ENCODE data around the gene TIMELESS.
"Not testable (repeated sequence)": the region's sequence is repeated elsewhere in the genome, so short reads cannot be mapped to it uniquely, and the experiment has no call there.

Gene TIMELESS, protein sequence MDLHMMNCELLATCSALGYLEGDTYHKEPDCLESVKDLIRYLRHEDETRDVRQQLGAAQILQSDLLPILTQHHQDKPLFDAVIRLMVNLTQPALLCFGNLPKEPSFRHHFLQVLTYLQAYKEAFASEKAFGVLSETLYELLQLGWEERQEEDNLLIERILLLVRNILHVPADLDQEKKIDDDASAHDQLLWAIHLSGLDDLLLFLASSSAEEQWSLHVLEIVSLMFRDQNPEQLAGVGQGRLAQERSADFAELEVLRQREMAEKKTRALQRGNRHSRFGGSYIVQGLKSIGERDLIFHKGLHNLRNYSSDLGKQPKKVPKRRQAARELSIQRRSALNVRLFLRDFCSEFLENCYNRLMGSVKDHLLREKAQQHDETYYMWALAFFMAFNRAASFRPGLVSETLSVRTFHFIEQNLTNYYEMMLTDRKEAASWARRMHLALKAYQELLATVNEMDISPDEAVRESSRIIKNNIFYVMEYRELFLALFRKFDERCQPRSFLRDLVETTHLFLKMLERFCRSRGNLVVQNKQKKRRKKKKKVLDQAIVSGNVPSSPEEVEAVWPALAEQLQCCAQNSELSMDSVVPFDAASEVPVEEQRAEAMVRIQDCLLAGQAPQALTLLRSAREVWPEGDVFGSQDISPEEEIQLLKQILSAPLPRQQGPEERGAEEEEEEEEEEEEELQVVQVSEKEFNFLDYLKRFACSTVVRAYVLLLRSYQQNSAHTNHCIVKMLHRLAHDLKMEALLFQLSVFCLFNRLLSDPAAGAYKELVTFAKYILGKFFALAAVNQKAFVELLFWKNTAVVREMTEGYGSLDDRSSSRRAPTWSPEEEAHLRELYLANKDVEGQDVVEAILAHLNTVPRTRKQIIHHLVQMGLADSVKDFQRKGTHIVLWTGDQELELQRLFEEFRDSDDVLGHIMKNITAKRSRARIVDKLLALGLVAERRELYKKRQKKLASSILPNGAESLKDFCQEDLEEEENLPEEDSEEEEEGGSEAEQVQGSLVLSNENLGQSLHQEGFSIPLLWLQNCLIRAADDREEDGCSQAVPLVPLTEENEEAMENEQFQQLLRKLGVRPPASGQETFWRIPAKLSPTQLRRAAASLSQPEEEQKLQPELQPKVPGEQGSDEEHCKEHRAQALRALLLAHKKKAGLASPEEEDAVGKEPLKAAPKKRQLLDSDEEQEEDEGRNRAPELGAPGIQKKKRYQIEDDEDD

DNA sequence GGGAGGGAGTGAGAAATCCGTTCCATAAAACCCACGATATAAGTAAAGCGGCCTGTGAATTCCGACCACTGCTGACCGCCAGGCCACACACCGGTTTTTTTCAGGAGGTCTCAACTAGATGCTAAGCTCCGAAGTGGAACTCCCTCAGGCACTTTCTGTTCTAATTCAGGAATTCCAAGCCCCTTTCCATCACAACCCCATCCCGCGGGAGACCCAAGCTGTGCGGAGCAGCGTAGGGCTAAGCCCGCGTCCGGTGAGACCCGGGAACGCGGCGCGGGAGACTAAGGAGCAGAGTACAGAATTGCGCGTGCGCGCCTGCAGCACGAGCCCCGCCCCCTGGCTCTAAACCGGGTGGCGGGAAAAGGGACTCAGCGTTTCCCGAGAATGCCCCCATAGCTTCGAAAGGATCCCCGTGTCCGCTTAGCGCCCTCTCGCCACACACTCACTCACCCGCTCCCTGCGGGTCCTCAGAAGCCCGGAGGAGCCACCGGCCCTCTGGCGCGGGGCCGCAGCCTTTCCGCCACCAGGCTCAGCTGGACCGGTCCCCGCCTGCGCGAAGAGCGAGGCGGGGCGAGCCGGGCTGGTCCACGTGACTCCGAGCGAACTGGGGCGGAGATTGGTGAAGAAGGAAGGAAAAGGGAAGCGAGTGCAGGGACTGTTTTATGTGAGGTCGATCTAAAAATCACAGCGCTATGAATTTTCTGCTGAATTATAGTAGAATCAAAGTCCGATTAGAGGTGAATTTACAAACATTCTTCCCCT is at the start of gene TIMELESS:
Gene TIMELESS, minus strand, starts transcription at position 567 of the 762 bp plus-strand sequence. CDS start 15,256 bp downstream, outside the sequence.
- peak; percentile 84 to 90 for DNase-seq

DNA sequence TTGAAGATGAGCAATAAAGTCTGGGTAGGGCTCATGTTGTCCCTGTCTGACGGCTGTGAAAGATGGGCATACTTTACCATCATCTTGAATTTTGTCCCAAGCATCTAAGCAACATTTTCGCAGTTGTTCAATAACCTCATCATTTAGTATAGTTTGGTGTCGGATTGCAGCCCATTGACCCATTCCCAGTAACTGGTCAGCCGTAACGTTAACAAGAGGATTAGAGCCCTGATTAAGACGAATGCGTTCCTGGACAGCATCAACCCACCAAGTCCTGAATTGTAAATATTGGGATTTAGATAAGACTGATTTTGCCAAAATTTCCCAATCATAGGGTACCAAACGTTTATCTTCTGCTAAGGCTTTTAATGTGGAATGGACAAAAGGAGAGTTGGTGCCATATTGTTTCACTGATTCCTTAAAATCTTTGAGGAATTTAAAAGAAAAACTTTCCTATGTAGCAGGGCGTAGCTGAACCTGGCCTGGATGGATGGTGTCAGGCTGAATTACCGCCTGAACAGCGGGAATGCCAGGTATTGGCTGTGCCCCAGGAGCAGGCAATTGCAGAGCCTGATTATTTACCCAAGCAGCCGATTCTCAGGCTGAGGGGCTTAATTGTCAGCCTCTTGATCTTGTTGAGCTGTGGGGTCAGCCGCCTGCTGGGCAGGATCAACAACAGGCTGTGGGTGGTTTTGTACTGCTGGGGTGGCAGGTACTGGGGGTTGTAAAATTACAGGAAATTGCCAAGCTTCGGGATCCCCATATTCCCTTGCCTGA is 49.1 kb upstream of the TIMELESS start:
- not testable (repeated sequence) for DNase-seq

DNA sequence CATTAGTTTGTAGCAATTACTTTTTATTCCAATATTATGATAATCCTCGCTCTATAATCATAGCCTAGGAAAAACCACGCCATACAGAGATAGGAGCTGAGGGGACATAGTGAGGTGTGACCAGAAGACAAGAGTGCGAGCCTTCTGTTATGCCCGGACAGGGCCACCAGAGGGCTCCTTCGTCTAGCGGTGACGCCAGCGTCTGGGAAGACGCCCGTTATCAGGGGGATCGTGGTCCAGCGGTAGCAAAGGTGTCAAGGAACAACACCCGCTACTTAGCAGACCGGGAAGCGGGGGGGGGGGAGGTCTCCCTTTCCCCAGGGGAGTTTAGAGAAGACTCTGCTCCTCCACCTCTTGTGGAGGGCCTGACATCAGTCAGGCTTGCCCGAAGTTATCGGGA is 47.5 kb upstream of the TIMELESS start:
- peak; percentile 59 to 68 for DNase-seq

DNA sequence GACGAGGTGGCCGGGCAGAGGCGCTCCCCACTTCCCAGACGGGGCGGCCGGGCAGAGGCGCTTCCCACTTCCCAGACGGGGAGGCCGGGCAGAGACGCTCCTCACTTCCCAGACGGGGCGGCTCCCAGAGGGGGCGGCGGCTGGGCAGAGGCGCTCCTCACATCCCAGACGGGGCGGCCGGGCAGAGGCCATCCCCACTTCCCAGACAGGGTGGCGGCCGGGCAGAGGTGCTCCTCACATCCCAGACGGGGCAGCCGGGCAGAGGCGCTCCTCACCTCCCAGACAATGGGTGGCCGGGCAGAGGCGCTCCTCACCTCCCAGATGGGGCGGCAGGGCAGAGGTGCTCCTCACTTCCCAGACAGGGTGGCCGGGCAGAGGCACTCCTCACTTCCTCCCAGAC is 45.3 kb upstream of the TIMELESS start:
- not testable (repeated sequence) for DNase-seq

DNA sequence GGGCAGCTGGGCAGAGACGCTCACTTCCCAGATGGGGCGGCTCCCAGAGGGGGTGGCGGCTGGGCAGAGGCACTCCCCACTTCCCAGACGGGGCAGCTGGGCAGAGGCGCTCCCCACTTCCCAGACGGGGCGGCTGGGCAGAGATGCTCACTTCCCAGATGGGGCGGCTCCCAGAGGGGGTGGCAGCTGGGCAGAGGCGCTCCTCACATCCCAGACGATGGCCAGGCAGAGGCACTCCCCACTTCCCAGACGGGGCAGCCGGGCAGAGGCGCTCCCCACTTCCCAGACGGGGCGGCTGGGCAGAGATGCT is 44.8 kb upstream of the TIMELESS start:
- not testable (repeated sequence) for DNase-seq

DNA sequence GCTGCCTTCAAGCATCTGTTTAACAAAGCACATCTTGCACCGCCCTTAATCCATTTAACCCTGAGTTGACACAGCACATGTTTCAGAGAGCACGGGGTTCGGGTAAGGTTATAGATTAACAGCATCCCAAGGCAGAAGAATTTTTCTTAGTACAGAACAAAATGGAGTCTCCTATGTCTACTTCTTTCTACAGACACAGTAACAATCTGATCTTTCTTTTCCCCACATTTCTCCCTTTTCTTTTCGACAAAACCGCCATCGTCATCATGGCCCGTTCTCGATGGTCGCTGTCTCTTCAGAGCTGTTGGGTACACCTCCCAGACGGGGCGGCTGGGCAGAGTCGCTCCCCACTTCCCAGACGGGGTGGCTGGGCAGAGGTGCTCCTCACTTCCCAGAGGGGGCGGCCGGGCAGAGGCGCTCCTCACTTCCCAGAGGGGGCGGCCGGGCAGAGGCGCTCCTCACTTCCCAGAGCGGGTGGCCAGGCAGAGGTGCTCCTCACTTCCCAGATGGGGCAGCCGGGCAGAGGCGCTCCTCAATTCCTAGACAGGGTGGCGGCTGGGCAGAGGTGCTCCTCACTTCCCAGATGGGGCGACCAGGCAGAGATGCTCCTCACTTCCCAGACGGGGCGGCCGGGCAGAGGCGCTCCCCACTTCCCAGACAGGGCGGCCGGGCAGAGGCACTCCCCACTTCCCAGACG is 44.3 kb upstream of the TIMELESS start:
- not testable (repeated sequence) for DNase-seq

DNA sequence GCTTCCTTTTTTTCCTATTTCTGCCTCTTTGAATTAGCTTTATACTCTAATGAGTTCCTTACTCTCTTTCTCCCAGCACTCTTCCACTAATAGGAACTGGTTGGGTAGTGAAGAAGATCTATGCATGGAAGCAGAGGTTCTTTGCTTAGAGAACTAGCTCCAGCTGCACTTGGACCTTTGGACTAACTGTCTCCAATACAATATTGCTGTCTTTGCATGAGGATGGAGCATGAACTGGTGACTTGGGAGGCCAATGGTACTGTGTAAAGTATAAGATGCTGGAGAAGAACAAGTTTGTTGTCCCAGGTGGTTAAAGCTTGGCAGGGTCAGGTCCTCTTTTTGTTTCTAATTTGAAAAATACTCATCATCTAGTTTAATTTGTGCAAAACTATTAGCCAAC is 41.1 kb upstream of the TIMELESS start:
- no peak for DNase-seq

DNA sequence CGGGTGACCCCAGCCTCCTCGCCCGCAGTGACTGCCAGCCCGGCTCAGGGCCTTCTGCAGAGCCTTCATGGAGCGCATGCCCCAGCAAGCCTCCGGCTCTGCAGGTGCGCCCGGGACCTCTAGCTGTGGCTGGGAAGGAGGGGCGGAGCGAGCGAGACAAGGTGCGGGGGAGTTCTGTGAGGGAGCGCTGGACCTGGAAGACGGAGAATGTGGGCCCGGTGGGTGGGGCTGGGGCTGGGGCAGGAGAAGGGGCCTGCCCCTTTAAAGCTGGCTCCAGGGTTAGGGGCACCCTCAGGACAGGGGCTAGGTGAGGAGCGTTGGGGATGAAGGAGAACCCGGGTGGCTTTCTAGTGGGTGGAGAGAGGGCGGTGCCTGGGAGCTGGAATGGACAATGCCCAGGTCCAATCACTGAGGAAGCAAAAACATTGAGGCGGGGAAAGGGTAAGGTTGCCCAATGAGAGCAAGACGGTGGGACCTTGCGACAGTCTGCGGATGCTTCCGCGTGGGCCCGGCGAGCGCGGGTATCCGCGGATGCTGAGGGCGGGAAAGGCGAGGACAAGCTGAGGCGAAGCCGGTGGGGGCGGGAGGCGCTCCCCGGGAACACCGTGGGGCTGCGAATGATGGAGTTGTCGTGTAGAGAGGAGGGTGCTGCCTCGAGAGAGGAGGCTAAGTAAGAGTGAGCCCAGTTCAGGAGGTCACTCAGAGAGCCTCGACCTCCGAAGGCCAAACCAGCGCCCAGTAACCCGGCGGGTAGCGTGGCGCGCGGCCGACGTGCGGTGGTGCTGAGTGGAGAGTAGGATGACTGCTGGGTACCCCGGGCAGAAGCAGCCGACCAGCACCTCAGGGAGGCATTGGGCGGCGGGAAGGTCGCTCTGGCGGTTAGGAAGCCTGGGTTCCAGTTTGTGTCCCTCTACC is 39.1 kb upstream of the TIMELESS start, which contains the start of gene GLS2:
Gene GLS2, minus strand, starts transcription at position 121 of the 915 bp plus-strand sequence. Its CDS starts 43 bp downstream, at position 78.
- DNase-seq = peak; percentile 74 to 78

DNA sequence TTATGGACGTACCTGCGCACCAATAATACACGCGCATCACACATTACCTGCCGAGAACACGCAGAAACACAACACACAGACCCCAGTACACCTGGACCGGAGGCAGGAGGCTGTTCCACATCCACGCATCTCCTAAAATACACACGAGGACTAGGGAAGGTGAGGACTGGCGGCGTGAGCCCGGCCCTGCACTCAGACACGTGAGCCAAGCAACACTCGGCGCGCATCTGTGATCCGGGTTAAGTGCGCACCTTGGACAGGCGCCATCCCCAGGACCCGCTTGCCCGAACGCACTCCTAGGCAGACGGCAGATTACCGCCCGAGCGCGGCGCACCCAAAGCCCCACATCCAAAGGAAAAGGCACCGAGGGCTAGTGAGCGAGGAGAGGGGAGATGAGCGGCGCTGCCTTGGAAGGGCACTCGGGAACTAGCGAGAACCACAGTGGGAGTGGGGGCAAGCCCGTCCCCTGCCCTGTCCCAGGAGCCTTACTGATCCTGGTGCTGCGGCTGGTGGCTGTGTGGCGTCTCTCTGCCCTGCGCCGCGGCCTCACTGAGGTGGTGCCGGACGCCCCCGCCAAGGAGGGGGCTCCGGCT is 38.3 kb upstream of the TIMELESS start:
- DNase-seq = peak; percentile 29 to 46

DNA sequence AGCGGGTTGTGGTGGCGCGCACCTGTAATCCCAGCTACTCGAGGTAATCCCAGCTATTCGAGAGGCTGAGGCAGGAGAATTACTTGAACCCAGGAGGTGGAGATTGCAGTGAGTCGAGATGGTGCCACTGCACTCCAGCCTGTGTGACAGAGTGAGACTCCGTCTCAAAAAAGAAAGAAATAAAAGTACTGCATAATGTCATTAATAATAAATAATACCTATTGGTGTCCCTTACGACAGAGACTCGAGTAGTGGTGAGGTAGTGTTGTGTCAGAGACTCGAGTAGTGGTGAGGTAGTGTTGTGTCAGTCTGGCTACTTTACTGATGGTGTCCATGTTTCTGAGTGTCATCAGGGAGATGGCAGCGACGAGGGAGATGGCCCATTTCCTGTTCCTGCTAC is 37.5 kb upstream of the TIMELESS start:
- no peak for DNase-seq

DNA sequence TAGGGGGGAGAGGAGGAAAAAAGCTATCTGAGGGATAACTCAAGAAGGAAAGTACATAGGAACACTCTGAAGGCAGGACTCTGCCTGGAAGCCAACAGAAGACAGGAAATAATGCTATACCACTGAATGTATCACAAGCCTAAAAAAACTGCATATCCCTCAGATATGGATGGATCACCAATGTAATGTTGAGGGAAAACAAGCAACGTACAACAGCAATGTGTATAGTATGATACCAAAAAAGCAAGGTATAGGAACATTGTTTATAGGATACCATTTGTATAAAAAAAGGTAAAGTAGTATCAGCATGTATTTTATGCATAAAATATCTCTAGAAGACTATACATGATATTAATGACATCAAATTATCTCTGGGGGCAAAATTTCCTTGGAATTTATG is 35.3 kb upstream of the TIMELESS start:
- DNase-seq = no peak

DNA sequence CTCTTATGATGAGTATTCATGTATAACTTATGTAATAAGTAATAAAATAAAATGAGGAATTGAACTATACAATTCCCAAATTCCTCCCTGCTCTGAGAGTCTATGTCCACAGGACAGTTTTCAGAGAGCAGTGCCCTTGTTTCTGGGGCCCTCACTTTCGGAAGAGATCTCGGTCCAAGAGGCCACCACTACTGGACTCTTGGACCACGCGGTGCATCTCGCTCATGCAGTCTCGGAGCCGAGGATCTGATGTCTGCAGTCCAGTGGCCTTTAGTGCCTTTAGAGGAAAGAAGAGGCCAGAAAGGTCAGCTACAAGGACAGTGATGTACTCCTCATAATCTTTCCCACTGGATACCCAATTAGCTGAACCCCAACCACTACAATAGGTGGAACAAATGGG is 30.4 kb upstream of the TIMELESS start:
- DNase-seq = no peak

DNA sequence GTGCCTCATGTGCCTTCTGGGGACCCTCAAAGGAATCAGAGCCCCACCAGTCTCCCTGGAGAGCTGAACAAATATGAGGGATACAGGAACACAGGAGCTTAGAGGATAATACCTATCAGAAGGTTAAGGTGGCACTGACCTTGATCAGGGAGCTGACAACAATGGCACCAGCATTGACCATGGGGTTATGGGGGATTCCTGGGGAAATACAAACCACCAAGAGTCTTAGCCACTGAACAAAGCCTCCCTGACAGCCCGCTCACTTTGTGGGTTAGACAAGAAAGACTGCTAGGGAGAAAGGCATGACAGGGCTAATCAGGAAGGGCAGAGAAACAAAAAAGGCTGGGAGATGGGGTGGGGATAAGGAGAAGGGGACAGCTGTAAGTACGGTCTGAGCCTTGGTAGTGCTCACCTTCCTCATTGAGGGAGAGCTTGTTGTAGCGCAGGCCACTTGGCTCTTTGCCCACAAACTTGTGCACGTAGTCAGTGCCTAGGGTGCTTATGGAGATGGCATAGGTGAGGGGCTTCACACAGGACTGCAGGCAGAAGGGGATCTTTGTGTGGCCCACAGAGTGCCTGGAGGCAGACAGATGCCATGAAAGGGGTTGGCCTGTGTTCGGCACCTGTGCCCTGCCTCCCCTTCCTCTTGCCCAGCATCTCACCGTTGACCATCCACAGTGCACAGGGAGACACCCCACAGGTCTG is 28.4 kb upstream of the TIMELESS start:
- no peak for DNase-seq

DNA sequence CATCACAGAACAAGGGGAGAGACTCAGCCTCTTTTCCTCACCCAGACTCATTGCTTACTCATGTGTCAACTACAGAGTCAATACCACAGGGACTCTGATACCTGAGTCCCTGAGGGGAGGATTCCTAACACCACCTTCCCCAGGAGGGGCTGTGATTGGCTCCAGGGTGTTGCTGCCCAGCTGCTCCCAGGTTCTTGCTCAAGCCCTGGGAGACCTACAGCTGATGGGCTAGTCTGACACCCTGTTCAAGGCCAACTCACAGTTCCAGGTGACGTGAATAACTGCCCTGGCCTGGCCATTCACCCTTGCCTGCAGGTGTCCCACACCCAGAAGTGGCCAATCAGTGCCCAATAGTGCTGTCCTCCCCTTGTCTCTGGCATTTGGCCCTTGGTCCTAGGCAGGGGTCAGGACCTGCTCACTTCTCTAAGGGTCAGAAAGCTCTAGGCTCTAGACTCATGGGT is 27.8 kb upstream of the TIMELESS start:
- no peak for DNase-seq

DNA sequence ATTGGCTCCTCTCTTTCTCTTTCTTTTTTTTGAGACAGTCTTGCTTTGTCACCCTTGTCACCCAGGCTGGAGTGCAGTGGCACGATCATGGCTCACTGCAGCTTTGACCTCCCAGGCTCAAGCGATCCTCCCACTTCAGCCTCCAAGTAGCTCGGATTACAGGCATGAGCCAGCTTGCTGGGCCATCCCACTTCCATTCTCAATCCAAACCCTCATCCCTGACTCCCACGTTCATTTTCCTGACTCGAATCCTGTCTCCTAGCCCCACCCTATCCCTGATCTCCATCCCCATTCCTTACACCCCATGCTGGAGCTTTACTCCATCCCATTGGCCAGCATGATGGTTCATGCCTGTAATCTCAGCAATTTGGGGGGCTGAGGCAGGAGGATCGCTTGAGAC is 26.9 kb upstream of the TIMELESS start:
- no peak for DNase-seq

DNA sequence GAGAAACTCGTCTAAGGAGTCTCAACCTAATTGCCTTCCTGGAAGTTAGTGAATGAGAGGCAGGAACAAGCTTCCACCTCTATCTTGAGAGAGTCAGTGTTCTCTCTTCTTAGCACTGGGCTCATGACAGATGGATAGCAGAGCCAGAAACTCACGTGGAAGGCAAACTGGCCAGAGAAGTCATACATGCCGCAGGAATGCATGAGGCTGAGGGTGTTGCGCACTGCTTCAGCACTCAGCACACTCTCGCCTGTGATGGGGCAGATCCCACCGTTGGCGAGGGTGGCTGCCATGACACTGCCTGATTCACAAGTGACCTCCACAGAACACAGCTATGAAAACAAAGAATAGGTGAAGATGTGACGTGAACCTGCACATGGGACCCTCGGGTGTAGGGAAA is 25.2 kb upstream of the TIMELESS start:
- DNase-seq = no peak

DNA sequence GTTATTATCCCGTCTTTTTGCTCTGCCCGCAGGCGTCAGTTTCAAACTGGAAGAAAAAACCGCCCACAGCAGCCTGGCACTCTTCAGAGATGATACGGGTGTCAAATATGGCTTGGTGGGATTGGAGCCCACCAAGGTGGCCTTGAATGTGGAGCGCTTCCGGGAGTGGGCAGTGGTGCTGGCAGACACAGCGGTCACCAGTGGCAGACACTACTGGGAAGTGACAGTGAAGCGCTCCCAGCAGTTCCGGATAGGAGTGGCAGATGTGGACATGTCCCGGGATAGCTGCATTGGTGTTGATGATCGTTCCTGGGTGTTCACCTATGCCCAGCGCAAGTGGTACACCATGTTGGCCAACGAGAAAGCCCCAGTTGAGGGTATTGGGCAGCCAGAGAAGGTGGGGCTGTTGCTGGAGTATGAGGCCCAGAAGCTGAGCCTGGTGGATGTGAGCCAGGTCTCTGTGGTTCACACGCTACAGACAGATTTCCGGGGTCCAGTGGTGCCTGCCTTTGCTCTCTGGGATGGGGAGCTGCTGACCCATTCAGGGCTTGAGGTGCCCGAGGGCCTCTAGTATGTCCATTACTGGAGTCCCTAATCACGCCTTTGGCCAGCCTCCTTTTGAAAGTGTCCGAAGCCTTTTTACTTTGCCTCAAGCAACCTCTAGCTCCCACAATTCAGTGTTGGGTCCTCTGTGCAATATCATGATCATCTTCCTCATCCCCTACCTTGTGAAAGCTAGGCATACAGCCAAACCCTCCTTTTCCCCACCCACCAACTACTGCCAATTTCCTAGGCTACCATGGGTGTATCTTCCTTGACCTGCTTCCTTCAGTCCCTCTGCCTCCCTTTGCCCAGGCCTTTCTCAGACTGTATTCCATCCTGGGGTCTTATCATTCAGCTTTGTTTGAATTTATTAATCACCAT is 20.0 kb upstream of the TIMELESS start:
- DNase-seq = peak; percentile 17 to 20
